Type B pancreatic cell (in vitro differentiated cells): Measurements from ENCODE around the gene TAF3. TPM values are rescaled to one million over a fixed set of nuclear protein-coding genes. Genes with fewer than 3 reads are reported as not detected.

Experiments used
- DNase-seq: peaks from one replicate; pipeline ENCODE4 v3.0.0; 2021; ENCODE audit warnings: mixed read lengths; ENCODE audit not compliant: unreplicated experiment; ENCODE audit errors: extremely low spot score
- H3K27ac Mint-ChIP-seq: 2 replicates; pipeline ENCODE4 v1.8.0; 2021; ENCODE audit warnings: mild to moderate bottlenecking, mixed read lengths
- H3K27me3 Mint-ChIP-seq: 2 replicates; pipeline ENCODE4 v1.8.0; 2021; ENCODE audit warnings: mixed read lengths
- H3K36me3 Mint-ChIP-seq: 2 replicates; pipeline ENCODE4 v1.8.0; 2021; ENCODE audit warnings: mixed read lengths
- H3K4me1 Mint-ChIP-seq: one replicate; pipeline ENCODE4 v1.8.0; 2021; ENCODE audit warnings: mixed read lengths; ENCODE audit not compliant: unreplicated experiment
- H3K4me3 Mint-ChIP-seq: 2 replicates; pipeline ENCODE4 v1.8.0; 2021; ENCODE audit warnings: mild to moderate bottlenecking, mixed read lengths
- H3K9me3 Mint-ChIP-seq: 2 replicates; pipeline ENCODE4 v1.8.0; 2021; ENCODE audit warnings: mixed read lengths
- CTCF ChIP-seq: fragments of 200-600 bp; sonication (generic); conservative IDR thresholded peaks from 2 replicates; pipeline ENCODE4 v1.5.0; 2021; ENCODE audit warnings: antibody characterized with exemption, mild to moderate bottlenecking
- total RNA-seq: library from RNA; stranded (reverse); gene quantifications from 2 replicates; pipeline ENCODE4 v1.2.1, GENCODE V29; 2021; ENCODE audit warnings: low replicate concordance

The TAF3 gene
- total RNA-seq, 1 donor from 2014 or later, result 9.9 TPM

GRCh38 chr10:7817576-7817975 lies 729 bp upstream of the TAF3 start:
- Mint-ChIP-seq H3K36me3 (no peaks in the 10 kb centered on the region), H3K27ac (peak overlapping the region; percentile 91), H3K4me1 (peaks cover 10% of the 10 kb centered on the region), H3K27me3 (peaks cover 10% of the 10 kb centered on the region), H3K4me3 (peak overlapping the region; percentile 99), H3K9me3 (no peaks in the 10 kb centered on the region)
- no peak for DNase-seq
- TF ChIP-seq CTCF, result no peak

DNA sequence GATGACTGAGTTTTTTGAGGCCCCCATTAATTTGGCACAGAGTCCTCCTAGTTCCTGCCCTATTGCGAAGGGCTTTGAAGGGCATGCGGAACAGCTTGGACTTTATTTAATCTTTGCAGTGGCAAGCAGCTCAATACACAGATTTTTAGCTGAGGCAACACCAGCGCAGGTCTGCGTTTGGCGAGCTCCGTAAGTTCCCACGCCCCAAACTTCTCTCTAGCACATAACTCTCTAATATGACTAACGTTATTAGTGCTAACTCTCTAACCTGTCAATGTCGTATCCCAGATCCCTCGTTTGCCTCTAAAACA lies 366 bp upstream of the TAF3 start:
- peaks cover 10% of the 10 kb centered on the region for H3K4me1 Mint-ChIP-seq
- peaks cover 10% of the 10 kb centered on the region for H3K27me3 Mint-ChIP-seq
- H3K36me3 Mint-ChIP-seq, result no peaks in the 10 kb centered on the region
- no peak for TF ChIP-seq CTCF
- H3K9me3 Mint-ChIP-seq, result no peaks in the 10 kb centered on the region
- DNase-seq, result no peak
- peak overlapping the region; percentile 91 for H3K27ac Mint-ChIP-seq
- peak overlapping the region; percentile 99 for H3K4me3 Mint-ChIP-seq

DNA sequence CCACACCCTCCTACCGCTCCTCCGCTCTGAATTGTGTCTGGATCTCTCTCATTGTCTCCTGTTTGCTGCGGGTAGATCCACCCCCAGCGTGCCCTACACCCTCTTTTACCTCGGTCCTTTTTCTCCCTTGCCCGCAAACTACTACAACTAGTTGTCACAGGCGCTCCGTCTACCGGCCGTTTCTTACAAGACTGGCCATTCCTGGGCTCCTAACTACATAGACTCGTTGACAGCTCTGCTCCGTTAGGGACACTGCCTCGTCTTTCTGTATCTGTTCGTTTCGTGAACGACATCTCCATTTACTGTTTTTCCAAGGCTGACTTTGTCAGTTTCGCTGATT lies 786 bp downstream of the TAF3 start:
- Mint-ChIP-seq H3K4me1 (peaks cover 10% of the 10 kb centered on the region), H3K27ac (peak overlapping the region; percentile 91), H3K36me3 (no peaks in the 10 kb centered on the region), H3K4me3 (peak overlapping the region; percentile 99), H3K27me3 (peaks cover 6% of the 10 kb centered on the region), H3K9me3 (no peaks in the 10 kb centered on the region)
- DNase-seq, result no peak
- peak; percentile 32 for TF ChIP-seq CTCF

GRCh38 chr10:7824251-7824650 lies 5.9 kb downstream of the TAF3 start:
- H3K36me3 Mint-ChIP-seq, result peaks cover 15% of the 10 kb centered on the region
- no peak for TF ChIP-seq CTCF
- no peaks in the 10 kb centered on the region for H3K27me3 Mint-ChIP-seq
- H3K4me3 Mint-ChIP-seq, result no peak overlapping the region
- no peak for DNase-seq
- H3K4me1 Mint-ChIP-seq, result peaks cover 10% of the 10 kb centered on the region
- no peak overlapping the region for H3K27ac Mint-ChIP-seq
- H3K9me3 Mint-ChIP-seq, result no peaks in the 10 kb centered on the region

DNA sequence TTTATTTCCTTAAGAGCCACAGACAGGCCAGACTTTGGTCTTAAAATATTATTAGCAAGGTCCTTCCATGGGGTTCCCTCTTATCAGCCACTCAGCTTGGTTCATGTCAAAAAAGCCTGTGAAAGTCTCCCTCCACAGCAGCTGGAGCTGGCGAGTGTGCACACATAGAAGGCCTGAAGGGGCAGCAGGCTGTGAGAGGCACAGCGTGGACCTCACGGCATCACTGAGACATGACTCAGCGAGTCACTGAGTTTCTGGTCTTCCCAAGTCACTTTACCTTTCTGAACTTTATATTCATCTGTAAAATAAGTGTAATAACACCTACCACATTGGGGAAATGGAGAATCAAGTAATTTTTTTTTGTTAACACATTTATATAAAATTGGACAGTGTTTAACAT lies 8.7 kb downstream of the TAF3 start:
- Mint-ChIP-seq H3K27me3 (no peaks in the 10 kb centered on the region), H3K27ac (no peak overlapping the region), H3K9me3 (no peaks in the 10 kb centered on the region), H3K36me3 (peaks cover 27% of the 10 kb centered on the region), H3K4me1 (no peaks in the 10 kb centered on the region), H3K4me3 (no peak overlapping the region)
- no peak for DNase-seq
- TF ChIP-seq CTCF, result no peak

DNA sequence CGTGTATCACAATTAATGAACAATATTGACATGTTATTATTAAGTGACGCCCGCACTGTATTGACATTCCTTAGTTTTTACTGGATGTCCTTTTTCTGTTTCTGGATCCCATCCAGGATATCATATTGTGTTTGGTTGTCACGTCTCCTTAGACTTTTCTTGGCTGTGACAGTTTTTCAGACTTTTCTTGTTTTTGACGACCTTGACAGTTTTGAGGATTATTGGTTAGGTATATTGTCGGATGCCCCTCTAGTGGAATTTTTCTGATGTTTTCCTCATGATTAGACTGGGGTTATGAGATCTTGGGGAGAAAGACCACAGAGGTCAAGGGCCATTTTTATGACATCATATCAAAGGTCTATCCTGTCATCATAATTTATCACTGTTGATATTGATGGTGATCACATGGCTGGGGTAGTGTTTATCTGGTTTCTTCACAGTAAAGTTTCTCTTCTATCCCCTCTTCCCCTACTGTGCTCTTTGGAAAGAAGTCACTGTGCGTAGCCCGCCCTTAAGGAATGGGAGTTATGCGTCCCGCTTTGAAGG lies 11.1 kb downstream of the TAF3 start:
- Mint-ChIP-seq H3K36me3 (peaks cover 30% of the 10 kb centered on the region), H3K4me1 (no peaks in the 10 kb centered on the region), H3K27me3 (no peaks in the 10 kb centered on the region), H3K27ac (no peak overlapping the region), H3K9me3 (no peaks in the 10 kb centered on the region), H3K4me3 (no peak overlapping the region)
- TF ChIP-seq CTCF, result no peak
- no peak for DNase-seq
